Neuronal stem cell (in vitro differentiated cells): Measurements from ENCODE around the gene ANO6.

Experiments used
- DNase-seq: peaks from one replicate; pipeline ENCODE4 v3.0.0-alpha.2; 2013; ENCODE audit warnings: low spot score
- H2AFZ ChIP-seq: one replicate; pipeline ENCODE4 v1.6.1; 2013; ENCODE audit warnings: mild to moderate bottlenecking, low read length, inconsistent platforms
- H2AK5ac ChIP-seq: 2 replicates; pipeline ENCODE4 v1.6.1; 2013; ENCODE audit warnings: low read depth, mild to moderate bottlenecking, inconsistent platforms, low read length, moderate library complexity, mixed read lengths
- H2BK120ac ChIP-seq: 2 replicates; pipeline ENCODE4 v1.6.1; 2013; ENCODE audit warnings: low read depth, mild to moderate bottlenecking, inconsistent platforms, low read length, moderate library complexity, mixed read lengths
- H2BK12ac ChIP-seq: one replicate; pipeline ENCODE4 v1.6.1; 2013; ENCODE audit warnings: low read length, inconsistent platforms
- H2BK15ac ChIP-seq: 2 replicates; pipeline ENCODE4 v1.6.1; 2013; ENCODE audit warnings: mild to moderate bottlenecking, low read length, inconsistent platforms, mixed read lengths
- H2BK5ac ChIP-seq: one replicate; pipeline ENCODE4 v1.6.1; 2013; ENCODE audit warnings: inconsistent platforms, mild to moderate bottlenecking, low read length, moderate library complexity
- H3K14ac ChIP-seq: one replicate; pipeline ENCODE4 v1.6.1; 2013; ENCODE audit warnings: low read length, inconsistent platforms
- H3K18ac ChIP-seq: 2 replicates; pipeline ENCODE4 v1.6.1; 2013; ENCODE audit warnings: low read length, inconsistent platforms
- H3K23ac ChIP-seq: 2 replicates; pipeline ENCODE4 v1.6.1; 2013; ENCODE audit warnings: low read depth, mild to moderate bottlenecking, mixed read lengths, low read length, inconsistent platforms; ENCODE audit not compliant: poor library complexity
- H3K27ac ChIP-seq: replicated peaks from 3 replicates; pipeline ENCODE4 v1.5.1; 2013; ENCODE audit warnings: low read length, inconsistent platforms
- H3K27me3 ChIP-seq, 3 experiments: 2 replicates each; pipeline ENCODE4 v1.6.1; 2013; ENCODE audit warnings: low read length in 3 of 3, mild to moderate bottlenecking in 2 of 3, inconsistent platforms in 1 of 3, low read depth in 1 of 3, mixed read lengths in 1 of 3, moderate library complexity in 1 of 3; ENCODE audit not compliant: control insufficient read depth in 3 of 3, insufficient read depth in 3 of 3
- H3K36me3 ChIP-seq, 2 donors: replicated peaks in 1 of 2; 2 replicates each; pipeline ENCODE4 v1.6.1; 2013; ENCODE audit warnings: low read length in 2 of 2; ENCODE audit not compliant: control insufficient read depth in 2 of 2, insufficient read depth in 2 of 2
- H3K4ac ChIP-seq: 2 replicates; pipeline ENCODE4 v1.6.1; 2013; ENCODE audit warnings: inconsistent platforms, mild to moderate bottlenecking, low read length, moderate library complexity
- H3K4me1 ChIP-seq, 2 donors: 1 replicate in 1 of 2; 2 replicates in 1 of 2; pipeline ENCODE4 v1.6.1; 2013; ENCODE audit warnings: low read length in 2 of 2, low read depth in 1 of 2; ENCODE audit not compliant: control insufficient read depth in 2 of 2, insufficient read depth in 1 of 2
- H3K4me2 ChIP-seq: one replicate; pipeline ENCODE4 v1.6.1; 2013; ENCODE audit warnings: mild to moderate bottlenecking, low read length, inconsistent platforms; ENCODE audit not compliant: insufficient read depth, poor library complexity, severe bottlenecking
- H3K4me3 ChIP-seq, 2 donors: 2 replicates each; pipeline ENCODE4 v1.5.1; 2013; ENCODE audit warnings: low read length in 2 of 2, mild to moderate bottlenecking in 2 of 2, inconsistent platforms in 1 of 2, moderate library complexity in 1 of 2
- H3K79me1 ChIP-seq: one replicate; pipeline ENCODE4 v1.6.1; 2013; ENCODE audit warnings: low read depth, mild to moderate bottlenecking, inconsistent platforms, low read length, moderate library complexity
- H3K9ac ChIP-seq: one replicate; pipeline ENCODE4 v1.6.1; 2013; ENCODE audit warnings: mild to moderate bottlenecking, low read depth, low read length, inconsistent platforms; ENCODE audit not compliant: poor library complexity
- H3K9me3 ChIP-seq, 2 donors: replicated peaks in 1 of 2; 2 replicates each; pipeline versions ENCODE3 to v1.6.1; 2013; ENCODE audit warnings: low read length in 2 of 2, mild to moderate bottlenecking in 2 of 2, inconsistent platforms in 1 of 2, low read depth in 1 of 2, mixed read lengths in 1 of 2, moderate library complexity in 1 of 2; ENCODE audit not compliant: control insufficient read depth in 2 of 2, insufficient read depth in 1 of 2
- H4K8ac ChIP-seq: one replicate; pipeline ENCODE4 v1.6.1; 2013; ENCODE audit warnings: low read depth, mild to moderate bottlenecking, inconsistent platforms, low read length, moderate library complexity
- H4K91ac ChIP-seq: one replicate; pipeline ENCODE4 v1.6.1; 2013; ENCODE audit warnings: low read length, low read depth, mild to moderate bottlenecking, inconsistent platforms; ENCODE audit not compliant: poor library complexity
- WGBS, 2 donors: extraction: QIAGEN DNeasy Blood & Tissue Kit; methylation state at CpG; one replicate each; pipeline ENCODE4 v1.1.7; 2013; ENCODE audit warnings: missing lambda C conversion rate in 2 of 2, mixed read lengths in 1 of 2; ENCODE audit not compliant: insufficient read length in 2 of 2, insufficient replicate concordance in 1 of 2; ENCODE audit errors: extremely low coverage in 2 of 2; 5-methylcytosine and 5-hydroxymethylcytosine counted together

The ANO6 gene

GRCh38 chr12:45263587-45263986, 47.7 kb downstream of the ANO6 start:
- Histone ChIP-seq H3K4me3 (no peak overlapping the region), H4K8ac (no peak overlapping the region), H3K18ac (no peak overlapping the region), H3K23ac (no peak overlapping the region), H3K9me3 (no peaks in the 10 kb centered on the region), H2AFZ (no peak overlapping the region), H2BK120ac (no peak overlapping the region), H2AK5ac (no peak overlapping the region), H3K36me3 (no peaks in the 10 kb centered on the region), H3K4me2 (no peak overlapping the region), H3K9ac (no peak overlapping the region), H2BK12ac (no peak overlapping the region), H3K14ac (no peak overlapping the region), H3K27ac (no peak overlapping the region), H2BK15ac (no peak overlapping the region), H2BK5ac (no peak overlapping the region), H3K27me3 (no peaks in the 10 kb centered on the region), H3K79me1 (no peaks in the 10 kb centered on the region), H3K4ac (no peak overlapping the region), H4K91ac (no peak overlapping the region), H3K4me1 (peaks cover 11 to 12% of the 10 kb centered on the region in 2 donors)
- WGBS, 2 donors, result no CpG with 5 or more reads among the region's 3 CpGs
- DNase-seq, result no peak

- peaks cover 0 to 5% of the 10 kb centered on the region in 2 donors for H3K36me3 ChIP-seq
- no peak overlapping the region for H3K4me2 ChIP-seq
- H3K4me1 ChIP-seq, result no peaks in the 10 kb centered on the region
- no peaks in the 10 kb centered on the region for H3K79me1 ChIP-seq
- no peak overlapping the region for H2BK15ac ChIP-seq
- H3K9ac ChIP-seq, result no peak overlapping the region
- no peak overlapping the region for H4K8ac ChIP-seq
- no peak overlapping the region for H3K23ac ChIP-seq
- no peak overlapping the region for H2AFZ ChIP-seq
- no peak overlapping the region for H3K4ac ChIP-seq
- no peaks in the 10 kb centered on the region for H3K9me3 ChIP-seq
- no peaks in the 10 kb centered on the region for H3K27me3 ChIP-seq
- no peak overlapping the region for H3K18ac ChIP-seq
- no peak overlapping the region for H2BK5ac ChIP-seq
- no peak for DNase-seq
- no peak overlapping the region for H4K91ac ChIP-seq
- H2AK5ac ChIP-seq, result no peak overlapping the region
- no peak overlapping the region for H3K14ac ChIP-seq
- no peak overlapping the region for H2BK12ac ChIP-seq
- no CpG with 5 or more reads among the region's 5 CpGs for WGBS, 2 donors
- no peak overlapping the region for H3K4me3 ChIP-seq
- H2BK120ac ChIP-seq, result no peak overlapping the region
- H3K27ac ChIP-seq, result no peak overlapping the region
These were observed 52.9 kb downstream of the ANO6 start for GRCh38 chr12:45268672-45269411.

- H2BK15ac ChIP-seq, result no peak overlapping the region
- H3K4me3 ChIP-seq, result no peak overlapping the region
- no peak overlapping the region for H3K14ac ChIP-seq
- no CpG with 5 or more reads among the region's 2 CpGs for WGBS, 2 donors
- H3K4ac ChIP-seq, result no peak overlapping the region
- H2AFZ ChIP-seq, result no peak overlapping the region
- H3K4me1 ChIP-seq, result no peaks in the 10 kb centered on the region
- H4K91ac ChIP-seq, result no peak overlapping the region
- H4K8ac ChIP-seq, result no peak overlapping the region
- no peak overlapping the region for H3K27ac ChIP-seq
- no peak overlapping the region for H2BK12ac ChIP-seq
- no peak overlapping the region for H3K4me2 ChIP-seq
- no peaks in the 10 kb centered on the region for H3K9me3 ChIP-seq
- no peak overlapping the region for H2BK120ac ChIP-seq
- DNase-seq, result no peak
- peaks cover 0 to 9% of the 10 kb centered on the region in 2 donors for H3K36me3 ChIP-seq
- H3K79me1 ChIP-seq, result no peaks in the 10 kb centered on the region
- H3K23ac ChIP-seq, result no peak overlapping the region
- H3K18ac ChIP-seq, result no peak overlapping the region
- H3K9ac ChIP-seq, result no peak overlapping the region
- no peak overlapping the region for H2BK5ac ChIP-seq
- no peak overlapping the region for H2AK5ac ChIP-seq
- H3K27me3 ChIP-seq, result no peaks in the 10 kb centered on the region
These were observed 53.5 kb downstream of the ANO6 start for GRCh38 chr12:45269412-45269751.

- H2BK12ac ChIP-seq, result no peak overlapping the region
- H4K8ac ChIP-seq, result no peak overlapping the region
- H2BK120ac ChIP-seq, result no peak overlapping the region
- no peak overlapping the region for H2BK5ac ChIP-seq
- no peak overlapping the region for H2BK15ac ChIP-seq
- H2AFZ ChIP-seq, result no peak overlapping the region
- H3K9ac ChIP-seq, result no peak overlapping the region
- H3K14ac ChIP-seq, result no peak overlapping the region
- peaks cover 0 to 9% of the 10 kb centered on the region in 2 donors for H3K36me3 ChIP-seq
- no peak for DNase-seq
- H3K23ac ChIP-seq, result no peak overlapping the region
- H4K91ac ChIP-seq, result no peak overlapping the region
- no peaks in the 10 kb centered on the region for H3K9me3 ChIP-seq
- no peak overlapping the region for H2AK5ac ChIP-seq
- no peak overlapping the region for H3K27ac ChIP-seq
- H3K4me2 ChIP-seq, result no peak overlapping the region
- no peak overlapping the region for H3K4me3 ChIP-seq
- H3K4ac ChIP-seq, result no peak overlapping the region
- no peaks in the 10 kb centered on the region for H3K4me1 ChIP-seq
- H3K27me3 ChIP-seq, result no peaks in the 10 kb centered on the region
- WGBS, 2 donors, result no CpG with 5 or more reads among the region's 3 CpGs
- H3K79me1 ChIP-seq, result no peaks in the 10 kb centered on the region
- no peak overlapping the region for H3K18ac ChIP-seq
These were observed 55.1 kb downstream of the ANO6 start for GRCh38 chr12:45270951-45271350.
